HG03175 (cell line): Measurements from ENCODE around the gene NOD1.

Experiments used
- ATAC-seq: cut with Tn5 transposase; IDR thresholded peaks from one replicate; pipeline ENCODE4 v1.9.1; 2021; ENCODE audit warnings: mild to moderate bottlenecking, moderate library complexity; ENCODE audit not compliant: unreplicated experiment

Gene NOD1

GRCh38 chr7:30471205-30471604 is 7.4 kb downstream of the NOD1 start:
- ATAC-seq: no peak

- no peak for ATAC-seq
Measured at GRCh38 chr7:30470771-30471170, 7.8 kb downstream of the NOD1 start.

- ATAC-seq: no peak
Measured at GRCh38 chr7:30470163-30470770, 8.3 kb downstream of the NOD1 start.

GRCh38 chr7:30469303-30469702 is 9.3 kb downstream of the NOD1 start:
- ATAC-seq: no peak

GRCh38 chr7:30468791-30469190 is 9.8 kb downstream of the NOD1 start:
- no peak for ATAC-seq

GRCh38 chr7:30468041-30468440 is 10.5 kb downstream of the NOD1 start:
- no peak for ATAC-seq

GRCh38 chr7:30467271-30467670 is 11.3 kb downstream of the NOD1 start:
- no peak for ATAC-seq

- ATAC-seq: no peak
Measured at GRCh38 chr7:30466266-30466665, 12.3 kb downstream of the NOD1 start.

- ATAC-seq: no peak
Measured at GRCh38 chr7:30465811-30466180, 12.8 kb downstream of the NOD1 start.

- ATAC-seq: no peak
Measured at GRCh38 chr7:30465046-30465810, 13.4 kb downstream of the NOD1 start.

GRCh38 chr7:30464231-30464671 is 14.3 kb downstream of the NOD1 start:
- ATAC-seq: peak; percentile 47

- ATAC-seq: peak; percentile 74
Measured at GRCh38 chr7:30463405-30464145, 15.0 kb downstream of the NOD1 start.

GRCh38 chr7:30462179-30462578 is 16.4 kb downstream of the NOD1 start:
- ATAC-seq: no peak

- ATAC-seq: no peak
Measured at GRCh38 chr7:30460246-30460633, 18.3 kb downstream of the NOD1 start.

- no peak for ATAC-seq
Measured at GRCh38 chr7:30459591-30460245, 18.9 kb downstream of the NOD1 start.

GRCh38 chr7:30458311-30458710 is 20.3 kb downstream of the NOD1 start:
- ATAC-seq: no peak

GRCh38 chr7:30453921-30454320 is 24.7 kb downstream of the NOD1 start:
- no peak for ATAC-seq

GRCh38 chr7:30453016-30453415 is 25.6 kb downstream of the NOD1 start:
- ATAC-seq: no peak

- ATAC-seq: no peak
Measured at GRCh38 chr7:30452280-30452930, 26.2 kb downstream of the NOD1 start.

GRCh38 chr7:30451539-30452279 is 26.9 kb downstream of the NOD1 start:
- ATAC-seq: no peak
